Thyroid gland (tissue), 4 donors: ENCODE measurements around the gene FBXO11.

ENCODE experiments used
- POLR2A ChIP-seq, 2 donors: fragments of 450-650 bp; IDR thresholded peaks; one replicate each; pipeline ENCODE4 v1.6.1; 2017; ENCODE audit warnings: antibody characterized with exemption in 2 of 2, mild to moderate bottlenecking in 2 of 2, moderate library complexity in 1 of 2
- TF ChIP-seq, protein P1 (sequence below), 6 experiments: fragments of 200-600 bp in 3 of 6; fragments of 450-650 bp in 3 of 6; sonication (generic) in 3 of 6; IDR thresholded peaks; one replicate each; pipeline ENCODE4 v1.5.1; 2016 to 2019; ENCODE audit warnings: antibody characterized with exemption in 6 of 6, mild to moderate bottlenecking in 2 of 6, inconsistent platforms in 1 of 6, moderate library complexity in 1 of 6

DNA sequence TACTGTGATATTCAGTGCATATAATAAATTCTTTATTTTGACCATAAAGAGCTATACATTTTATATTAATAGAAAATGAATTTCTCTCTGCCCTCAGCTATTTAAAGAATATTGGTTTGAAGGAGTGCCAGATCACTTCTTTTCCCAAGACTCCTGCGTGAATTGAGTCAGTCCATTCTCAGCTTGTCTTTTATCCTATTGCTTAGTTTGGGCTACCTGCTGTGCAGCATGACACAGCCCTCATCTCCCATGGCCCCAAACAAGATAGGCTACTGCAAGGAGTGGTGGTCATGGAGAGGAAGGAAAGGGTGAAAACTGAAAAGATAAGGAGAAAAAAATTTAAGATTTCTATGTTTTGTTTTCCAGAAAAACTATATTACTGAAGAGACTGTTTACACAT lies 10.1 kb upstream of the FBXO11 start:
- TF ChIP-seq, protein P1, sequence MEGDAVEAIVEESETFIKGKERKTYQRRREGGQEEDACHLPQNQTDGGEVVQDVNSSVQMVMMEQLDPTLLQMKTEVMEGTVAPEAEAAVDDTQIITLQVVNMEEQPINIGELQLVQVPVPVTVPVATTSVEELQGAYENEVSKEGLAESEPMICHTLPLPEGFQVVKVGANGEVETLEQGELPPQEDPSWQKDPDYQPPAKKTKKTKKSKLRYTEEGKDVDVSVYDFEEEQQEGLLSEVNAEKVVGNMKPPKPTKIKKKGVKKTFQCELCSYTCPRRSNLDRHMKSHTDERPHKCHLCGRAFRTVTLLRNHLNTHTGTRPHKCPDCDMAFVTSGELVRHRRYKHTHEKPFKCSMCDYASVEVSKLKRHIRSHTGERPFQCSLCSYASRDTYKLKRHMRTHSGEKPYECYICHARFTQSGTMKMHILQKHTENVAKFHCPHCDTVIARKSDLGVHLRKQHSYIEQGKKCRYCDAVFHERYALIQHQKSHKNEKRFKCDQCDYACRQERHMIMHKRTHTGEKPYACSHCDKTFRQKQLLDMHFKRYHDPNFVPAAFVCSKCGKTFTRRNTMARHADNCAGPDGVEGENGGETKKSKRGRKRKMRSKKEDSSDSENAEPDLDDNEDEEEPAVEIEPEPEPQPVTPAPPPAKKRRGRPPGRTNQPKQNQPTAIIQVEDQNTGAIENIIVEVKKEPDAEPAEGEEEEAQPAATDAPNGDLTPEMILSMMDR (IDR thresholded peaks at IDR 0.05) = no peak
- TF ChIP-seq POLR2A (IDR thresholded peaks at IDR 0.05) = no peak
